ENCODE results near the gene ZNF678. TPM values are rescaled to one million over a fixed set of nuclear protein-coding genes. Genes with fewer than 3 reads are reported as not detected.
A peak's percentile ranks its signal among the peaks of the same experiment; 100 is the strongest.

Gene ZNF678
- 10 to 100 TPM in 3 of 4 donors, 1 to 10 TPM in 1; 9.7 to 51.4 (median 18.6) TPM for total RNA-seq

DNA sequence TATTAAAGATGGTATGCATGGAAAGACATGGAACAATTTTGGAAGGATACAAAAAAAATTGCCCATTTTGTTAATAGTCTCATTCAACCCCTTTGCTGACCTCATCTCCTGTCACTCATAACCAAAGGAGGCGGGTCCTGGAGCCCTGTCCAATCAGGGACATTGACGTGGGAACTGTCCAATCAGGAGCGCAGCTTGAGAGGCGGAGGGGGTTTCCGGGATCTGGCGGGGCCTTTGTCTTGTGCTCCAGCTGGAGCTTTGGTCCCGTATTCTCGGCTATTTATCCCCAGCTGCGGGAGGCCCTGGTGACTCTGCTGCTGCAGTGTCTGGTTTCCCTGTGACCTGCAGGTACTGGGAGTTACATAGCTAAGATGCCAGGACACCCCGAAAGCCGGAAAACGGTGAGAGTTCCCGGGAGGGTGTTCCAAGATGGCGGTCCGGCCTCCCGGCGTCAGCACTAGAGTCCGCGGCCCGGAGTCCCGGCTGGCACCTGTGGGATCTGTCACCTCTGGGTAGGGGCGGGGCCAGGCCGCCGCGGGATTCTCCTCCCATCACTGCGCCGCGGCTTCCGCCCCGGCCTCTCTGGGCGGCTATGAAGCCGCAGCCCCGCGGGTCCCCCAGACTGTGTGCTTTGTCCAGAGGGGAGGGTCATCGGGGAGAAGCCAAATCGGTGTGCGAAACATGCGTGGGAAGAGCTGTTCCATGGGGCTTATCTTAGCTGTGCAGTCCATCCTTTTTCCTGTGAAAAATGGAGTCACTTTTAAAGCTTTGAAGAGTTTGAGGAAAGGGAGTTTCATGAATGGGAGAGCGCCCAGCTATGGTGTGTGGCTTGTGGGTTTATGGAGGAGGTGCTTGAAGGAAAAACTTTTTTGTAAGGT, at the start of gene ZNF678:
Gene ZNF678 (plus strand): TSS at position 233 of the 878 bp plus-strand sequence. CDS start 87,436 bp downstream, outside the sequence.
- no peaks in the 10 kb centered on the region for H3K27me3 ChIP-seq
- peak within 1 kb of the TSS; percentile 66 to 82 for H3K4me3 ChIP-seq
- TF ChIP-seq, protein P1, sequence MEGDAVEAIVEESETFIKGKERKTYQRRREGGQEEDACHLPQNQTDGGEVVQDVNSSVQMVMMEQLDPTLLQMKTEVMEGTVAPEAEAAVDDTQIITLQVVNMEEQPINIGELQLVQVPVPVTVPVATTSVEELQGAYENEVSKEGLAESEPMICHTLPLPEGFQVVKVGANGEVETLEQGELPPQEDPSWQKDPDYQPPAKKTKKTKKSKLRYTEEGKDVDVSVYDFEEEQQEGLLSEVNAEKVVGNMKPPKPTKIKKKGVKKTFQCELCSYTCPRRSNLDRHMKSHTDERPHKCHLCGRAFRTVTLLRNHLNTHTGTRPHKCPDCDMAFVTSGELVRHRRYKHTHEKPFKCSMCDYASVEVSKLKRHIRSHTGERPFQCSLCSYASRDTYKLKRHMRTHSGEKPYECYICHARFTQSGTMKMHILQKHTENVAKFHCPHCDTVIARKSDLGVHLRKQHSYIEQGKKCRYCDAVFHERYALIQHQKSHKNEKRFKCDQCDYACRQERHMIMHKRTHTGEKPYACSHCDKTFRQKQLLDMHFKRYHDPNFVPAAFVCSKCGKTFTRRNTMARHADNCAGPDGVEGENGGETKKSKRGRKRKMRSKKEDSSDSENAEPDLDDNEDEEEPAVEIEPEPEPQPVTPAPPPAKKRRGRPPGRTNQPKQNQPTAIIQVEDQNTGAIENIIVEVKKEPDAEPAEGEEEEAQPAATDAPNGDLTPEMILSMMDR (IDR thresholded peaks at IDR 0.05) = no peak
- peak in 1 of 2 donors; percentile 42 for TF ChIP-seq POLR2A (IDR thresholded peaks at IDR 0.05)
- peak; percentile 91 to 92 for DNase-seq
- H3K27ac ChIP-seq = peak within 1 kb of the TSS; percentile 80 to 86
- peaks cover 0 to 7% of the 10 kb centered on the region in 2 donors for H3K4me1 ChIP-seq
- H3K36me3 ChIP-seq = no peaks in the 10 kb centered on the region
- H3K9me3 ChIP-seq = no peaks in the 10 kb centered on the region
- intact Hi-C loops (cut with DNase I; ENCODE audit: low total_unique reads) = no loop called here

DNA sequence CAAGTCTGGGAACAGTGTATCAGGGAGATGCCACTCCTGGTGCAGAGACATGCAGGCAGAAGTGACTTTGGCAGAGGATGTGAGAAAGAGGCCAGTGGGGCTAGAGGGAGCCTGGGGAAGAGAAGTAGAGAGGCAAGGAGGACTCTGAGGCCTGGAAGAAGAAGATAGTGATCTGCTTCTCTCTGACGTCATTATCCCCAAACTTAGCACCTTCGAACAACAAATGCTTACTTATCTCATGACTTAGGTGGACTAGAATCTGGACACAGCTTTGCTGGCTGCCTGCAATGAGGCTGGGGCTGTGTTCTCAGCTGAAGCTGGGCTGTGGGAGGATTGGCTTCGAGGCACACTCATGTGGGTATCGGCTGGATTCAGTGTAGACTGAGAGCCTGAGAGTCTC, 44.5 kb upstream of the ZNF678 start:
- DNase-seq = no peak
- H3K4me1 ChIP-seq = no peaks in the 10 kb centered on the region
- H3K36me3 ChIP-seq = no peaks in the 10 kb centered on the region
- intact Hi-C loops (cut with DNase I; ENCODE audit: low total_unique reads) = no loop called here
- TF ChIP-seq POLR2A (IDR thresholded peaks at IDR 0.05) = no peak
- TF ChIP-seq, protein P1 (IDR thresholded peaks at IDR 0.05) = no peak
- no peaks in the 10 kb centered on the region for H3K27me3 ChIP-seq
- no peaks in the 10 kb centered on the region for H3K9me3 ChIP-seq
- no peak overlapping the region for H3K27ac ChIP-seq
- no peak overlapping the region for H3K4me3 ChIP-seq

DNA sequence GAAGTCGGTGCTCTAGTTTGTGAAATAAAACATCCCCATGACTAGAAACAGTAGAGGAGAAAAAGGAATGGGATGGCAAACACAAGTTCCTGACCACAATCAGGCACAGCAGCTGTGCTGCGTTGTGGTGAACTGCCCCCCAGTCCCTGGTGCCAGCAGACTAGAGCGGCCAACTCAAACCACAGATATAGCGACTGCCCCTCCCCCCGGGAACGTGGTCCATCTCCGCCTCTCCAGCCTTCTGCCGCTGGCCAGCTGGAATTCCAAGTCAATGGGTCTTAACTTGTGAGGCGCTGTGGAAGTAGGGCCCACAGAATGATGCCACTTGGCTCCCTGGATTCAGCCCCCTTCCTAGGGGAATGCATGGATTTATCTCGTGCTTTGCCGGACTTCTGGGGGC, 41.6 kb upstream of the ZNF678 start:
- no peak for DNase-seq
- Histone ChIP-seq H3K36me3 (no peaks in the 10 kb centered on the region), H3K4me1 (no peaks in the 10 kb centered on the region)

DNA sequence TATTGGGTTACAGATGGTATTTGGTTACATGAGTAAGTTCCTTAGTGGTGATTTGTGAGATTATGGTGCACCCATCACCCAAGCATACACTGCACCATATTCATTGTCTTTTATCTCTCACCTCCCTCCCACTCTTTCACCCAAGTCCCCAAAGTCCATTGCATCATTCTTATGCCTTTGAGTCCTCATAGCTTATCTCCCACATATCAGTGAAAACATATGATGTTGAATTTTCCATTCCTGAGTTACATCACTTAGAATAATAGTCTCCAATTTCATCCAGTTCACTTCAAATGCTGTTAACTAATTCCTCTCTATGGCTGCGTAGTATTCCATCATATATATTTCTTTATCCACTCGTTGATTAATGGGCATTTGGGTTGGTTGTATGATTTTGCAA, 36.8 kb upstream of the ZNF678 start:
- Histone ChIP-seq H3K36me3 (no peaks in the 10 kb centered on the region), H3K9me3 (peaks cover 0 to 14% of the 10 kb centered on the region in 2 donors), H3K4me3 (no peak overlapping the region), H3K4me1 (no peaks in the 10 kb centered on the region), H3K27ac (no peak overlapping the region), H3K27me3 (no peaks in the 10 kb centered on the region)
- DNase-seq = no peak
- TF ChIP-seq, protein P1 (IDR thresholded peaks at IDR 0.05) = no peak
- no peak for TF ChIP-seq POLR2A (IDR thresholded peaks at IDR 0.05)
- intact Hi-C loops (cut with DNase I; ENCODE audit: low total_unique reads) = no loop called here

More for the DNA sequence above, 41.6 kb upstream of the ZNF678 start:
- H3K27me3 ChIP-seq = no peaks in the 10 kb centered on the region
- no peak overlapping the region for H3K4me3 ChIP-seq
- H3K27ac ChIP-seq = no peak overlapping the region
- intact Hi-C loops (cut with DNase I; ENCODE audit: low total_unique reads) = no loop called here
- TF ChIP-seq, protein P1 (IDR thresholded peaks at IDR 0.05) = no peak
- no peak for TF ChIP-seq POLR2A (IDR thresholded peaks at IDR 0.05)
- no peaks in the 10 kb centered on the region for H3K9me3 ChIP-seq

DNA sequence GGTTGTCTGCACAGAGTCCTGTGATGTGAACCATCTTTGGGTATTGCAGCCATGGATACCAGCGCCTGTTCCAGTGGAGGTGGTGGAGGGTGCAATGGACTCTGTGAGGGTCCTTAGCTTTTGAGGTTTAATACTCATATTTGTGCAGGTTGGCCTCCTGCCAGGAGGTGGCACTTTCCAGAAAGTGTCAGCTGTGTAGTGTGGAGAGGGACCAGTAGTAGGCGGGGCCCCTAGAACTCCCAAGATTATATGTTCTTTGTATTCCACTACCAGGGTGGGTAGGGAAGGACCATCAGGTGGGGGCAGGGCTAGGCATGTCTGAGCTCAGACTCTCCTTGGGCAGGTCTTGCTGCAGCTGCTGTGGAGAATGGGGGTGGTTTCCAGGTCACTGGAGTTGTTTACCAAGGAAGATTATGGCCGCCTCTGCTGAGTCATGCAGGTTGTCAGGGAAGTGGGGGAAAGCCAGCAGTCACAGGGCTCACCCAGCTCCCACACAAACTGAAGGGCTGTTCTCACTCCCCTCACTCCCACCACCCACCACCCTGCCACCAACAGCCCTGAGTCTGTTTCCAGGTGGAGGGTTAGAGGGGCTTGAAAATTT, 31.2 kb upstream of the ZNF678 start:
- Histone ChIP-seq H3K4me1 (no peaks in the 10 kb centered on the region), H3K27ac (no peak overlapping the region), H3K4me3 (no peak overlapping the region), H3K27me3 (no peaks in the 10 kb centered on the region), H3K9me3 (peaks cover 0 to 23% of the 10 kb centered on the region in 2 donors), H3K36me3 (no peaks in the 10 kb centered on the region)
- DNase-seq = no peak
- intact Hi-C loops (cut with DNase I; ENCODE audit: low total_unique reads) = no loop called here
- no peak for TF ChIP-seq POLR2A (IDR thresholded peaks at IDR 0.05)
- TF ChIP-seq, protein P1 (IDR thresholded peaks at IDR 0.05) = no peak
